Colonic mucosa (tissue), 4 donors: Measurements from ENCODE around the gene CCNB3. TPM values are rescaled to one million over a fixed set of nuclear protein-coding genes. Genes with fewer than 3 reads are reported as not detected.

Experiments
- DNase-seq: peaks from one replicate; pipeline ENCODE4 v3.0.0-alpha.2; 2020
- H3K27ac ChIP-seq: fragments of 200-600 bp; one replicate; pipeline ENCODE4 v1.8.0; 2021
- H3K27me3 ChIP-seq: fragments of 200-600 bp; one replicate; pipeline ENCODE4 v1.8.0; 2021
- H3K36me3 ChIP-seq: fragments of 200-600 bp; one replicate; pipeline ENCODE4 v1.8.0; 2021
- H3K4me1 ChIP-seq: fragments of 200-600 bp; one replicate; pipeline ENCODE4 v1.8.0; 2021; ENCODE audit warnings: mild to moderate bottlenecking
- H3K4me3 ChIP-seq: fragments of 200-600 bp; one replicate; pipeline ENCODE4 v1.8.0; 2021
- H3K9ac ChIP-seq, 2 donors: one replicate each; pipeline ENCODE4 v1.7.0; 2013; ENCODE audit warnings: control low read depth in 2 of 2, low read depth in 2 of 2, low read length in 2 of 2
- H3K9me3 ChIP-seq: fragments of 200-600 bp; one replicate; pipeline ENCODE4 v1.8.0; 2021
- CTCF ChIP-seq: fragments of 200-600 bp; IDR thresholded peaks from one replicate; pipeline ENCODE4 v1.8.0; 2022; ENCODE audit warnings: antibody characterized with exemption, mild to moderate bottlenecking
- intact Hi-C: fragments of 100-400 bp; cut with DNase I; formaldehyde crosslinking; loops from one replicate; pipeline ENCODE4 v1.14.1; 2022
- total RNA-seq, 2 donors: library from RNA; stranded (reverse); fragmentation: NEBNext Ultra II Directional in 1 of 2; extraction: Animal tissue kit (Norgen Biotek cat#: 25700) in 1 of 2; gene quantifications; one replicate each; pipeline ENCODE4 v1.2.1, GENCODE V29; 2021
- donor health status: healthy.
- donor health status: DM: no; HTN: no; CAD: no.
- donor health status: DM: no; HTN: no; CAD: no.

Gene CCNB3
- total RNA-seq, 2 donors from 2014 or later, result 0.11 to 0.30 TPM

- Histone ChIP-seq H3K4me1 (no peaks in the 10 kb centered on the region), H3K9ac (no peak overlapping the region), H3K4me3 (no peak overlapping the region), H3K27ac (no peak overlapping the region), H3K27me3 (peaks cover 3% of the 10 kb centered on the region), H3K9me3 (no peaks in the 10 kb centered on the region), H3K36me3 (no peaks in the 10 kb centered on the region)
- TF ChIP-seq CTCF, result no peak
- intact Hi-C loops, result no loop called here
- DNase-seq, result no peak
Observed at GRCh38 chrX:50188859-50189600, 15.5 kb upstream of the CCNB3 start.

- Histone ChIP-seq H3K27me3 (no peaks in the 10 kb centered on the region), H3K36me3 (no peaks in the 10 kb centered on the region), H3K9me3 (no peaks in the 10 kb centered on the region), H3K27ac (no peak overlapping the region), H3K9ac (no peak overlapping the region), H3K4me3 (no peak overlapping the region), H3K4me1 (no peaks in the 10 kb centered on the region)
- intact Hi-C loops, result no loop called here
- no peak for DNase-seq
- no peak for TF ChIP-seq CTCF
Observed at GRCh38 chrX:50198348-50198747, 6.2 kb upstream of the CCNB3 start.

GRCh38 chrX:50200907-50201306 lies 3.7 kb upstream of the CCNB3 start, which contains the start of gene AKAP4:
TSS of gene AKAP4 (minus strand) at chrX:50201007. CDS start at chrX:50200889, 118 bp downstream.
- Histone ChIP-seq H3K9me3 (no peaks in the 10 kb centered on the region), H3K27ac (no peak within 1 kb of the TSS), H3K9ac (no peak within 1 kb of the TSS), H3K4me3 (no peak within 1 kb of the TSS), H3K36me3 (no peaks in the 10 kb centered on the region), H3K27me3 (no peaks in the 10 kb centered on the region), H3K4me1 (no peaks in the 10 kb centered on the region)
- intact Hi-C loops, result loop anchor here (5.0 kb wide), 2 partner anchors 99 to 284 kb away; no protein-coding TSS in a partner anchor
- DNase-seq, result no peak
- no peak for TF ChIP-seq CTCF

GRCh38 chrX:50202539-50202938 lies 2.0 kb upstream of the CCNB3 start:
- no peaks in the 10 kb centered on the region for H3K9me3 ChIP-seq
- no peak overlapping the region for H3K9ac ChIP-seq
- DNase-seq, result no peak
- no peaks in the 10 kb centered on the region for H3K27me3 ChIP-seq
- no peak for TF ChIP-seq CTCF
- no peak overlapping the region for H3K27ac ChIP-seq
- H3K4me3 ChIP-seq, result no peak overlapping the region
- H3K4me1 ChIP-seq, result no peaks in the 10 kb centered on the region
- intact Hi-C loops, result loop anchor here (5.0 kb wide), 2 partner anchors 100 to 285 kb away; no protein-coding TSS in a partner anchor
- no peaks in the 10 kb centered on the region for H3K36me3 ChIP-seq

- no peak for DNase-seq
- Histone ChIP-seq H3K4me3 (no peak overlapping the region), H3K27me3 (no peaks in the 10 kb centered on the region), H3K9ac (no peak overlapping the region), H3K27ac (no peak overlapping the region), H3K9me3 (no peaks in the 10 kb centered on the region), H3K4me1 (no peaks in the 10 kb centered on the region), H3K36me3 (no peaks in the 10 kb centered on the region)
- TF ChIP-seq CTCF, result no peak
- intact Hi-C loops, result no loop called here
Observed at GRCh38 chrX:50206753-50207152, 2.2 kb downstream of the CCNB3 start.
